ENCODE measurements around the gene AOPEP.

The AOPEP gene

GRCh38 chr9:94919376-94920098, 193.0 kb downstream of the AOPEP start:
- no peak for DNase-seq

DNA sequence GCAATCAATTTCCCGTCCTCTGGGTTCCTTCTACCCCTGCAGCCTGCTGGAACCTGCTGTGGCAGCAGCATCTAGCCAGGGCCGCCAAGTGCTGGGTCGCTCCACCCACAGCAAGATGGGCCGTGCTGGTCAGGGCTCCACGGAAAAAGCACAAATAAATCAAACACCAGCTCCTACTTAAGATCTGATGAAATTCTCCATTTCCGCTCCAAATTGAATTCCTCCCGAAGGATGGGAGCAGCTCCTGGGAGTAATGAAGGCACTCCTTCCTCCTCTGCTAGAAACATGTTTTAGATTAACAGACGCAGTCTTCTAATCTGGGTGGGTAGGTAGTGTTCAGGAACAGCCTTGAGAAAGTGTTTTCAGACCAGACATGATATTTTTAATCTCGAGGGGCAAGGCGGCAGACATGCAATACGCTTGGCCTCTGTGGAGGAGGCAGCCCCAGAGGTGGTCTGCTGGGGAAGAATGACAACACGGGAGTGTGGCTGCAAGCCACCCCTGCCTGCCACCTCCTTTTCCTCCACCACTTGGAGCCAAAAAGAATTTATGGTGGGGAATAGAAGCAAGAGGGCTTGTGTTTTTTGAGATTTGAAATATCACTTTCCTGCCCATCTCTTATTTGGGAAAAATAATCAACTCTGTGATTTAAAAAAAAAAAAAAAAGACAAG, 194.1 kb downstream of the AOPEP start:
- no peak for DNase-seq

GRCh38 chr9:94921092-94921471, 194.6 kb downstream of the AOPEP start:
- DNase-seq: peak in 1 of 14 donors; percentile 62

DNA sequence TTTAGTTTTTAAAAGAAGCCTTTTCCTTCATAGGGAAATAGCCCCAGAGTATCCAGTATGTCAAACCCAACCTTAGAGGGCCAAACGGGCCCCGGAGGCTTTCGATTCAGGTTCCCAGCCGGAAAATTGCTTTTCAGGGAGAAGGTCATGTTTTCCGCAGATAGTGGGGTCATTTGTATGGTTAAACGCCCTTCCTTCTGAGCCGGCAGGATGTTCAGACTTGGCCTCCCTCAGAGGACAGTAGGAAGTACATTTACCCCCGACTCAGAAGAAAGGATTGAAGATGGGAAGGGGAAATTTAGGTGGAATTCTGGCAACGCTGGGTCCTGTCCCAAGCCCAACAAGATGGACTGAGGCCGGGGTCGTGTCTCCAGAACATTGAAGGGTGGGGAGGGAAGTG, 195.2 kb downstream of the AOPEP start:
- no peak for DNase-seq

DNA sequence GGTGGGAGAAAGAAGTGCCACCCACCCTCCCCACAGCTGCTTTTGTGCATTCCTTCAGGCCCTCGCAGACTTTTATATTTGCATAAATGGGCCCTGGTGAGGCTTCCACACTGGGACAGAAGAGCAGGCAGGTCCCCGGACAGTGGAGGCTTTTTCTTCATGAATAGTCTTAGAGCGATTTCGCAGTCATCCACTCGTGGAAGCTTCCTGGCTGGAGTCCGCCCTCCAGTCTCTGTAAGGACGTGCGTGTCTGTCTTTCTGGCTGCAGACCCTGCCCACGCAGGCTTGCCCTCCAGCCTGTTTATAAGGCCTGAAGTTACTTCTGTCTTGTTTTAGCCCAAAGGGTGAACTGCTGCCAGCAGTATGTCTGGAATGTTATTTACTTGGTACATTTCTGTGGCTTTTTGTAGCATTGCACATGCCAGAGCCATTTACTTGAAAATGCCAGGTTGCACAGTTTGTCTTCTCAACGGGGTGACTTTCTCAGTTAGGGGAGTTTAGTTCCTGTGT, 195.7 kb downstream of the AOPEP start:
- peak in 3 of 14 donors; percentile 48 to 65 (median 54) for DNase-seq

DNA sequence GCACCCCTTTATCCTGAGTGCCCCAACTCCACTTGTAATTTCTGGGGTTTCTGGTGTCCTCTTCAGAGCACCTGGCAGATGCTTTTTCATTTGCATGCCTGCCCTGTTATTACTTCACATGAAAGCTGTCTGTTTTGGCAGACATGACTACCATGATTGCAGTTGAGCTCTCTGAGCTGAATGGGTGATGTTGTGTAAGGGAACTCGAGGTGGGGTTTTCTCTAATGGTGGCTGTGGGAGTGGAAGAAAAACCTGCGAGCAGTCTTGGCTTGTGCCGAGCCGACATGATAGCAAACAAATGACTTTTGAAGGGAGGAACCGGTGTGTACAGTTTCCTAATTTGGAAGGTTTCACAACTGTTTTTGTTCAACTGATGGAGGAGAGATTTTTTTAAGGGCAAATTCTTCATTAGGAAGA, 196.2 kb downstream of the AOPEP start:
- DNase-seq: peak in 1 of 14 donors; percentile 65

- DNase-seq: peak in 1 of 14 donors; percentile 81
These were observed 197.0 kb downstream of the AOPEP start for GRCh38 chr9:94923326-94924089.

GRCh38 chr9:94925751-94926430, 199.4 kb downstream of the AOPEP start:
- DNase-seq: no peak

GRCh38 chr9:94926431-94926800, 199.9 kb downstream of the AOPEP start:
- no peak for DNase-seq

GRCh38 chr9:94927048-94927761, 200.7 kb downstream of the AOPEP start:
- no peak for DNase-seq

- DNase-seq: no peak
These were observed 201.5 kb downstream of the AOPEP start for GRCh38 chr9:94927762-94928670.

DNA sequence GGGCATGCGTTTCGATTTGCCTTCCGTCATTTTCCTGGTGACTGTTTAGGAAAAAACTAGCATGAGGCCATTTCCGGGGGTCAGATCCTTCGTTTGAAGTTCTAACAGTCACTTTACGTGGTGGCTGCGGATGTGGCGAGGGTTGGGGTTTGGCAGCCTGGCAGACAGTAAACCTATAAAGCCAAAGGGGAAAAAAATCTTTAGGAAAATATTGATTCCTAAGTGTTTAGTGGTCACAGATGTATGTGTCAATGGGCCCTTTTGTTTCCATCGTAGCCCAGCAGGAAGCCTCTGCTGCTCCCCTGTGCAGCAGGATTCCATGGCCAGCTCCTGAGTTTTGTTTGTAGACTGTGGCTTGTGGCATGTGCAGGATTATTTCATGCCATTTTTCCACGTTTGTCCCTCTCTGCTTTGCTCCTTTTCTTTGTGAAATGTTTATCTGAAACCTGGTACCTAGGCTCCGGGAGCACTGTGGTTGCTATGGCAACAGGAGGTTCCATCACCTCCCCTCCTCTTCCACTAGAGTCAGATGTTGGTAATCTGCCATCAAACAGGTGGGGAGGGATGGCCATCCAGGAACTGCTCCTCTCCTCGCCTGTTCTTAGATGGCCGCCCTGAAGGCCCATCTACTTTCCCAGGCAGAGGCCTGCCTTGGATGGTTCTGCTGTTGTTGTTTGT, 202.3 kb downstream of the AOPEP start:
- DNase-seq: peak in 1 of 14 donors; percentile 69

DNA sequence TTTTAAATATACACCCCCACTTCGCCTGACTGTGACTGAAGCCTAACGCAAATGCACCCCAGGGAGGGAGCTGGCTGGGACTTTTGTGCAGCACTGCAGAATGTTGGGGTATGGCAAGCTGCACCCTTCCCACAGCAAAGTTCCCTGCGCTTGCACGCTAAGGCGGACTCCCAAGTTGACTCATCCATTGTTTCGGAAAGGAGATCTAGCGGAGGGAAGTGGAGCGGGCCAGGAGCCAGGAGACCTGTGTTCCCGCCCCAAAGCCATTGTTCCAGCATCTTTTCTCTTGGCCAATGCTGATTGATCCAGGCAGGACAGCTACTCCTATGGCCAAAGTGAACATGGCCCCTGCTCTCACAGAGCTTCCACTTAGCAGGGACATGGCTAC, 202.9 kb downstream of the AOPEP start:
- DNase-seq: no peak

DNA sequence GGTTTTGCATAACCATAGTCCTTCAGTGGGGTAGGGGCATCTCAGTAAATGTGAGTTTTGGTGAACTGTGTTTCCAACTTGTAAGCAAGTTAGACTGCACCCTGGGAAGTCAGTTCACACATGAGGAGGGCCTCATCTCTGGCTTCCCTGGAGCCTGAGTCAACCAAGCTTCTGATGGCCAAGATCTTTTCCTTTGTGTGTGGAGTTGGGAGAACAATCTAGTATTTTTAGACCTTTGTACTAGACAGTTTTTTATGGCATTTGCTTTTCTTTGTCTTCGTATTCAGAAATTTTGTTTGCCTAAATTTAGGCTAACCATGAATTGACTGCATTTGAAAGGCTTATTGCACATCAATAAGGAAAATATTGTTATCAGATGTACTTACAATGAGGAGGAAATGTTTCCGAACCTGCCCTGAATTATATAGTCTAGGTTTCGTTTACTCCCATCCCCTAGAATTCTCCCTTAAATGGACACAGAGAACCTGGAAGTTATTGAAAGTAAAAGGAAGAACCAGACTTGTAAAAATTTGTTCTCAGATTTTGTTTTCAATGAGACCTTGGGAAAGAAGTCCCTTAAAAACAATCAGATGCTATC, 204.6 kb downstream of the AOPEP start:
- no peak for DNase-seq

- no peak for DNase-seq
These were observed 205.2 kb downstream of the AOPEP start for GRCh38 chr9:94931740-94932139.

DNA sequence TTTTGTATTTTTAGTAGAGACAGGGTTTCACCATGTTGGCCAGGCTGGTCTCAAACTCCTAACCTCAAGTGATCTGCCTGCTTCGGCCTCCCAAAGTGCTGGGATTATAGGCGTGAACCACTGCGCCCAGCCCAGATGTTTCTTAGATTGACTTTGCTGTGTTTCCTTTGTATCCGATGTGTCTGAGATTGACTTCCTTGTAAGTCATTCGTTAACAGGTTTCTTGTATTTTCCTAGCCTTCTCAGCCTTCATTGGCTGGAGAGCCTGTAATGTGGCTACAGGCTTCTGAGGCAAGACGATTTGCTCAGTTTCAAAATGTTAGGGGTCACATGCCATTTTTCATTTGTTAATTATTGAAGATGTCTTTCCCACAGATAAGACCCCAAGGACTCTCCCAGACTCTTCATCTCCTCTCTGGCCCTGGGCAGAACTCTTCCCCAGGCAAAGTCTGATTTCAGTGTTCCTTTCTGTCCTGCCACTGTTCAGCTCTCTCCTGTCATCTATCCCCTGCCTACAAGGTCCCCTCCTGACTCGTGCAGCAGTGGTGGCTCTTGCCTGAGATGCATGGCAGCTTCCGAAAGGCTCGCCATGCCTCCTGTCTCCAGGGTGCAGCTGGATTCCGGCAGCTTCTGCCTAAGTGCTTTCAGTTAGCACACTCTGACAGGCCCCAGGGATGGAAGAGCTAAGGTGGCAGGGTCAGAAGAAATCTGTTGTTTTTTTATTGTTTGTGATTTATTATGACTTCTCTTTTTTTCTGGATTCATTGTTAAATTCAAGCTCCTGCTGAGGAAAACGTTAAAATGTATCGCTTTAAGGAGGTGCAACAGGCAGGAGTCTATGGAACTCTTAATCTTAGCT, 206.4 kb downstream of the AOPEP start:
- DNase-seq: no peak

DNA sequence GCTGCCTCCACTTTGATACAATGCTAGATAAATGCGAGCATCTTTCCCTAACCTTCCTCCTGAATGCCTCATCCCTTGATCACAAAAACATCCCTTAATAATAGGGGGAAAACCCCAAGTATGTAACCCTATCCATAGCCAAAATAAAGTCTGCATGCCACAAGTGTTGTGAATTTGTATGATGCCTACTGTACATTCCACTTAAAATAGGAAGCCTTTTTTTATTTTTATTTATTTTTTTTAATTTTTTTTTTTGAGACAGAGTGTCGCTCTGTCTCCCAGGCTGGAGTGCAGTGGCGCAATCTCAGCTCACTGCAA, 207.0 kb downstream of the AOPEP start:
- DNase-seq: no peak

DNA sequence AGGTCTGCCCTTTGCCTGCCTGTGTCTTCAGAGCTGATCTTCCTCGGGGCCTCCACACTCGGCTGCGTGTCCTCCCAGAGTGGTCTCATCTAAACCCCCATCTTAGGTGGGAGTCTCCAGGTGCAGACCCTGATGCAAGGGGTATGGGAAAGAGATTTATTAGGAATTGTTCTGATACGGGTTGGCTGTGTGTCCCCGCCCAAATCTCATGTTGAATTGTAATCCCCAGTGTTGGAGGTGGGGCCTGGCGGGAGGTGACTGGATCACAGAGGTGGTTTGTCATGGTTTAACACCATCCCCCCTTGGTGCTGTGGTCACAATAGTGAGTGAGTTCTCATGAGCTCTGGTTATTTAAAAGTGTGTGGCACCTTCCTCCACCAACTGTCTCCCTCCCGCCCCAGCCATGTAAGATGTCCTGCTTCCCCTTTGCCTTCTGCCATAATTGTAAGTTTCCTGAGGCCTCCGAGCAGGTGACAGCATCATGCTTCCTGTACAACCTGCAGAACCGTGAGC, 208.4 kb downstream of the AOPEP start:
- no peak for DNase-seq

DNA sequence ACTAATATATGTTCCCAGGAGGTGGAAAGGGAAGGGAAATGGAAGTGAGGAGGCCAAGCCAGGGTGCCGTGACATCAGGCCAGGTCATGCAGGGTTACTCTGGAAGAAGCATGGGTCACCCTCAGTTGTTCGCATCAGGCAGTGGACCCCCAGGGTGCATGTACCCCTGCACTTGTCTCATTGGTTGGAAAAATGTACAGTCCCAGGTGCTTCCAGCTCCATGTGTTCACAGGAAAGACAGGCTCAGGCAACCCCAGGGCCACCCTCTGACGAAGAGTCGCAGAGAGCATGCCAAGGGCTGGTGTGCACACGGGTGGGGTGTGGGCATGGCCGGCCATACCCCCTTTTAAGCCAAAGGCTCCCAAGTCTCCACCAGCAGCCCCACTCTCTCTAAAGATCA, 208.9 kb downstream of the AOPEP start:
- no peak for DNase-seq

Data from C1 segment of cervical spinal cord (tissue), 14 donors.